LNCaP clone FGC (cell line): ENCODE data around the gene MED12.

Source experiments
- DNase-seq: peaks from one replicate; pipeline ENCODE4 v3.0.0-alpha.2; 2011; ENCODE audit warnings: low read depth
- H3K4me3 ChIP-seq: 2 replicates; pipeline ENCODE4 v1.5.1; 2011; ENCODE audit warnings: mild to moderate bottlenecking, low read depth, low read length, control low read depth
- TF ChIP-seq, protein P1 (sequence below): IDR thresholded peaks from 2 replicates; pipeline ENCODE4 v1.5.1; 2012; ENCODE audit warnings: mild to moderate bottlenecking; ENCODE audit not compliant: control insufficient read depth, insufficient read depth; ENCODE audit errors: extremely low read depth

The MED12 gene

DNA sequence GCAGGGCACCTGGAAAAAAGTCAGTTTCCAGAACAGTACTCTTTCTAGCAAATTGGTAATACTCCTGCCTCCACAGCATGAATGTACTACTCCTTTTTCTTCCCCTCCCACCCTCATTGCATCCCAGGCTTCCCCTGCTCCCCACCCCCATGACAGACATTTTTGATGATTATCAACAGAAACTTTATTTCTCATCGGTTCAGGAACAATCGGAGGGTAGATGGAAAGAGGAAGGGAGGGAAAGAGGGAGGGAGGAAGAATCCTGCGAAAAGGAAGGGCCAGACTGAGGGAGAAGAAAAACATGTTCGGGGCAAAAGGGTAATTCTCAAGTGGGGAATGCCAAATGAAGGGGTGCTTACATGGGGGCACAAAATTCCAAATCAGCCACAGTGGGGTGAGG, 11.2 kb upstream of the MED12 start:
- TF ChIP-seq, protein P1, sequence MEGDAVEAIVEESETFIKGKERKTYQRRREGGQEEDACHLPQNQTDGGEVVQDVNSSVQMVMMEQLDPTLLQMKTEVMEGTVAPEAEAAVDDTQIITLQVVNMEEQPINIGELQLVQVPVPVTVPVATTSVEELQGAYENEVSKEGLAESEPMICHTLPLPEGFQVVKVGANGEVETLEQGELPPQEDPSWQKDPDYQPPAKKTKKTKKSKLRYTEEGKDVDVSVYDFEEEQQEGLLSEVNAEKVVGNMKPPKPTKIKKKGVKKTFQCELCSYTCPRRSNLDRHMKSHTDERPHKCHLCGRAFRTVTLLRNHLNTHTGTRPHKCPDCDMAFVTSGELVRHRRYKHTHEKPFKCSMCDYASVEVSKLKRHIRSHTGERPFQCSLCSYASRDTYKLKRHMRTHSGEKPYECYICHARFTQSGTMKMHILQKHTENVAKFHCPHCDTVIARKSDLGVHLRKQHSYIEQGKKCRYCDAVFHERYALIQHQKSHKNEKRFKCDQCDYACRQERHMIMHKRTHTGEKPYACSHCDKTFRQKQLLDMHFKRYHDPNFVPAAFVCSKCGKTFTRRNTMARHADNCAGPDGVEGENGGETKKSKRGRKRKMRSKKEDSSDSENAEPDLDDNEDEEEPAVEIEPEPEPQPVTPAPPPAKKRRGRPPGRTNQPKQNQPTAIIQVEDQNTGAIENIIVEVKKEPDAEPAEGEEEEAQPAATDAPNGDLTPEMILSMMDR, result no peak
- DNase-seq, result no peak
- H3K4me3 ChIP-seq, result no peak overlapping the region

DNA sequence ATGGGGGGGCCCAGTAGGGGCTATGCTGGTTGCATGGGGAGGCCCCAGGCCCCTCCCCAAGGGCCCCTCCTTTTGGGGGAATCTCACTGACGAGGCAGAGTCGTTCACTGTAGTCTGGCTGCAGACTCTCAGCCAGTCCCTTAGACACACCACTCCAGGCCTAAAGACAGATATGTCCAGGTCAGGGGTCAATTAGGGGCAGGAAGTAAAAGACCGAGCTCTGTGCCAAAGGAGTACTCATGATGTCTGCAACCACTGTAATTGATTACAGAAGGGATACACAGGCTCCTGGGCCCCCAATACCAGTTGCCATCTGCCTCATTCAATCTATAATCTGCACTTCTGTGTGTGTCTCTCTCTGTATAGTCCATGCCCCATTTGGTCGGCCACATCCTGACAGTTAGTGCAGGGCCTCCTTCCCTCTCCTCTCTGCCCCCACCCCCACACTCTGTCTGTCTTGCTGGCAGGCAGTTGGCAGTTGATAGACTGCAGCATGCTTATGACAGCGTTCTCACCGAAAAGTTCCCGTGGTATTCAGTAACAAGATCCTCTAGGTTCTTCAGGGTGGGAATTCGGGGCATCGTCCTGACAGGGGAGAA, 10.5 kb upstream of the MED12 start:
- DNase-seq, result no peak
- TF ChIP-seq, protein P1, result no peak
- no peak overlapping the region for H3K4me3 ChIP-seq

DNA sequence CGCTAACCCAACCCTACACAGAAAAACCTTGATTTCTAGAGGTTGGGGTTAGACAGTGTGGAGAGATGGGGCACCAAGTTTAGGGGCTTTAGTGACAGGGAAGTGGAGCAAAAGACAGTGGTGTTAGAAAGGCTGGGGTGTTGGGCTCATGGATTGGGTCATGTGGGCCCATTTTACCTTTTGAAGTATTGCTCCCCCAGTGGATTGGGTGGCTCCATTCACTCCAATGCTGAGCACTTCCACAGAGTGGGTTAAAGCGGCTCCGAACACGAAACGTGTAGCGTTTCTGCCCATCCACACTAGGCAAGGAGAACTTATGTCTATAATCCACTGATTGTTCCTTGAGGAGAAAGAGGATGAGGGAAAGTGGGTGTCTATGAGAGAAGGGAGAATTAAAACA, 9.3 kb upstream of the MED12 start:
- TF ChIP-seq, protein P1, result no peak
- H3K4me3 ChIP-seq, result no peak overlapping the region
- DNase-seq, result no peak

DNA sequence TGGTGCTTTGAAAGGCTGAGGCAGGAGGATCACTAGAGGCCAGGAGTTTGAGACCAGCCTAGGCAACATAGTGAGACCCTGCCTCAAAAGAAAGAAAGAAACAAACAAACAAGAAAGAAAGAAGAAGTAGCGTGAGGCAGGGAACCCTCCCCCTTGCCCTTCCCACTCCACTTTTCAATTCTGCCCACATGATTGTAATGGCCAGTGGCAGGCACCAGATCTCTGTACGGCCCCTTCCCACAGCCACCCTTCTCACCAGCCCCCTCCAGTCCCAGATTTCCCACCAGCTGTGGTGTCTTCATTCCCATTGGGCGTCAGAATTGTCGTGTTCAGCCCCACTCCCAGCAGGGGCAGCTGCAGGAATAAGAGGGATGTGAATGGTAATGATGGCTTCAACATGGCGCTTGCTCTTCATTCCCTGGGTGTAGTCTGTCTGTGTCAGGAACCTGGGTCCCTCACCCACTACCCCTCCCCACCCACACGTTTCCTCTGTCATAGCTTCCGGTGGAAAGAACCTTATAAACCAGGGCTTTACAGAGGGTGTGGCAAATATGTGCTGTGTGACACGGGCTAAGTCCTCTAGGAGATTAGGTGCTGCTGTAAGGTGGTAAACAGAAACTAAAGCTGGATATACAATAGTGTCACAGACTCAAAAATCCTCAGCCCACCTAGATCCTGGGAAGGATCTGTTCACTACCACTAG, 7.1 kb upstream of the MED12 start, which contains the start of gene IL2RG:
Gene IL2RG, minus strand, starts transcription at position 437 of the 703 bp plus-strand sequence. Its CDS starts 38 bp downstream, at position 399.
- TF ChIP-seq, protein P1, result no peak
- H3K4me3 ChIP-seq, result no peak within 1 kb of the TSS
- no peak for DNase-seq

DNA sequence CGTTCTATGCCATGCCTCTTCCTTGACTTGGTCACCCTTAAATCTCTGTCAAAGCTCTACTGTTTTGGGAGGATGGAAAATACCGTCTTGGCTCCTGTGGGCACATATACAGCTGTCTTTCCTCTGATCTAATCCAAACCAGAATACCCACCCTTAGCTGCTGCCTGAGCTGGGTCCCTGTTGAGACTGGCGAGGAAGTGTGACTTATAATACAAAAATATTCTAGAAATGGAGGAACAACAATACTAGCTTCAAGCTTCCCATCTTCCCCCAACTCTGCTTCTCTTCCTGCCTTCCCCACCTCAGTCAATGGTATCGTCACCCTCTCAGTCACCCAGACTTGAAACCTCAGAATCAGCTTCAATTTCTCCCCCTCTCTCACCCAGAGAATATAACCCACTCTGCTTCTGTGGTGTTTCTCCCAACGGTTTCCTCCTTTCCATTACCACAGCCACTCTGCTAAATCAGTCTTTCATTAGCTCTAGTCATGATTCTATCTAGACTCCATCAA, 6.4 kb upstream of the MED12 start:
- DNase-seq, result no peak
- TF ChIP-seq, protein P1, result no peak
- H3K4me3 ChIP-seq, result no peak overlapping the region

DNA sequence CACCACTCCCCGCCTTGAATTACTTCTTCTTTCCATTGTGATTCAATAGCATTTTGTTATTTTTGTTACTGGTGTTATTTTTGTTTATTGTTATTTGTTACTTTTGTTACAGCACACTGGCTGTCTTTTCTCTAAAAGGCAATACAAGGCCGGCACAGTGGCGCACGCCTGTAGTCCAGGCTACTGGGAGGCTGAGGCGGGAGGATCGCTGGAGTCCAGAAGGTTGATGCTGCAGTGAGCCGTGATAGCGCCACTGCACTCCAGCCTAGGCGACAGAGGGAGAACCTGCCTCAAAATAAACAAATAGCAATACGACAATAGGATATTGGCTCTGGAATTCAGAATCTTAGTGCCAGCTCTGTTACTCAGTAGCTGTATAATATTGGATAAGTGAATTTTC, 1.0 kb upstream of the MED12 start:
- no peak overlapping the region for H3K4me3 ChIP-seq
- DNase-seq, result no peak
- TF ChIP-seq, protein P1, result no peak
